Trophoblast cell (in vitro differentiated cells and primary cell): ENCODE data around the gene LMLN.
"Not testable (repeated sequence)": the region's sequence is repeated elsewhere in the genome, so short reads cannot be mapped to it uniquely, and the experiment has no call there.

ENCODE experiments used
- DNase-seq, 2 donors: peaks; one replicate each; pipeline ENCODE4 v3.0.0-alpha.2; 2016
- H2AFZ ChIP-seq: 2 replicates; pipeline ENCODE4 v1.6.1; 2013; ENCODE audit warnings: low read length, moderate library complexity, mild to moderate bottlenecking; ENCODE audit not compliant: insufficient read depth, poor library complexity
- H2AK5ac ChIP-seq: 2 replicates; pipeline ENCODE4 v1.6.1; 2013; ENCODE audit warnings: mild to moderate bottlenecking, low read length
- H2BK120ac ChIP-seq: 2 replicates; pipeline ENCODE4 v1.6.1; 2013; ENCODE audit warnings: low read length, mild to moderate bottlenecking, moderate library complexity; ENCODE audit not compliant: insufficient read depth, poor library complexity
- H2BK12ac ChIP-seq: 2 replicates; pipeline ENCODE4 v1.6.1; 2013; ENCODE audit warnings: mild to moderate bottlenecking, low read length, moderate library complexity
- H2BK5ac ChIP-seq: 2 replicates; pipeline ENCODE4 v1.6.1; 2013; ENCODE audit warnings: low read length, low read depth, moderate library complexity, mild to moderate bottlenecking; ENCODE audit not compliant: poor library complexity
- H3K14ac ChIP-seq: 2 replicates; pipeline ENCODE4 v1.6.1; 2013; ENCODE audit warnings: mild to moderate bottlenecking, low read length
- H3K18ac ChIP-seq: 2 replicates; pipeline ENCODE4 v1.6.1; 2013; ENCODE audit warnings: mild to moderate bottlenecking, low read length
- H3K23ac ChIP-seq: 2 replicates; pipeline ENCODE4 v1.6.1; 2013; ENCODE audit warnings: low read length
- H3K27ac ChIP-seq: 2 replicates; pipeline ENCODE4 v1.5.1; 2013; ENCODE audit warnings: low read depth, mild to moderate bottlenecking, inconsistent platforms, low read length, moderate library complexity
- H3K27me3 ChIP-seq: 2 replicates; pipeline ENCODE4 v1.6.1; 2013; ENCODE audit warnings: inconsistent platforms, mild to moderate bottlenecking, low read length, moderate library complexity; ENCODE audit not compliant: insufficient read depth
- H3K36me3 ChIP-seq, 2 experiments: 1 replicate in 1 of 2; 2 replicates in 1 of 2; pipeline ENCODE4 v1.6.1; 2013; ENCODE audit warnings: low read length in 2 of 2, mild to moderate bottlenecking in 2 of 2, moderate library complexity in 1 of 2; ENCODE audit not compliant: insufficient read depth in 2 of 2, control insufficient read depth in 1 of 2
- H3K4ac ChIP-seq: 2 replicates; pipeline ENCODE4 v1.6.1; 2013; ENCODE audit warnings: low read depth, mild to moderate bottlenecking, low read length, moderate library complexity
- H3K4me1 ChIP-seq, 2 experiments: 1 replicate in 1 of 2; 2 replicates in 1 of 2; pipeline ENCODE4 v1.6.1; 2013; ENCODE audit warnings: low read length in 2 of 2, mild to moderate bottlenecking in 2 of 2, moderate library complexity in 1 of 2; ENCODE audit not compliant: insufficient read depth in 2 of 2, control insufficient read depth in 1 of 2
- H3K4me2 ChIP-seq: 2 replicates; pipeline ENCODE4 v1.6.1; 2013; ENCODE audit warnings: inconsistent platforms, mild to moderate bottlenecking, low read length, moderate library complexity
- H3K4me3 ChIP-seq: 2 replicates; pipeline ENCODE4 v1.5.1; 2013; ENCODE audit warnings: mild to moderate bottlenecking, low read depth, low read length, inconsistent platforms
- H3K79me1 ChIP-seq: one replicate; pipeline ENCODE4 v1.6.1; 2013; ENCODE audit warnings: low read length
- H3K79me2 ChIP-seq: 2 replicates; pipeline ENCODE4 v1.6.1; 2013; ENCODE audit warnings: low read length, mild to moderate bottlenecking; ENCODE audit not compliant: control insufficient read depth, insufficient read depth, poor library complexity
- H3K9ac ChIP-seq: 2 replicates; pipeline ENCODE4 v1.6.1; 2013; ENCODE audit warnings: mild to moderate bottlenecking, low read length
- H3K9me3 ChIP-seq: 2 replicates; pipeline ENCODE4 v1.6.1; 2013; ENCODE audit warnings: low read depth, mild to moderate bottlenecking, control low read depth, inconsistent platforms, low read length; ENCODE audit not compliant: insufficient read depth
- H4K12ac ChIP-seq: 2 replicates; pipeline ENCODE4 v1.6.1; 2013; ENCODE audit warnings: low read depth, mild to moderate bottlenecking, low read length, moderate library complexity
- H4K8ac ChIP-seq: 2 replicates; pipeline ENCODE4 v1.6.1; 2013; ENCODE audit warnings: low read depth, mild to moderate bottlenecking, low read length, moderate library complexity
- H4K91ac ChIP-seq: one replicate; pipeline ENCODE4 v1.6.1; 2013; ENCODE audit warnings: low read depth, mild to moderate bottlenecking, low read length, moderate library complexity
- WGBS: extraction: QIAGEN DNeasy Blood & Tissue Kit; methylation state at CpG from one replicate; pipeline ENCODE4 v1.1.7; 2013; ENCODE audit warnings: missing lambda C conversion rate; ENCODE audit not compliant: insufficient read length, insufficient coverage; ENCODE audit errors: extremely low coverage; 5-methylcytosine and 5-hydroxymethylcytosine counted together

Gene LMLN

DNA sequence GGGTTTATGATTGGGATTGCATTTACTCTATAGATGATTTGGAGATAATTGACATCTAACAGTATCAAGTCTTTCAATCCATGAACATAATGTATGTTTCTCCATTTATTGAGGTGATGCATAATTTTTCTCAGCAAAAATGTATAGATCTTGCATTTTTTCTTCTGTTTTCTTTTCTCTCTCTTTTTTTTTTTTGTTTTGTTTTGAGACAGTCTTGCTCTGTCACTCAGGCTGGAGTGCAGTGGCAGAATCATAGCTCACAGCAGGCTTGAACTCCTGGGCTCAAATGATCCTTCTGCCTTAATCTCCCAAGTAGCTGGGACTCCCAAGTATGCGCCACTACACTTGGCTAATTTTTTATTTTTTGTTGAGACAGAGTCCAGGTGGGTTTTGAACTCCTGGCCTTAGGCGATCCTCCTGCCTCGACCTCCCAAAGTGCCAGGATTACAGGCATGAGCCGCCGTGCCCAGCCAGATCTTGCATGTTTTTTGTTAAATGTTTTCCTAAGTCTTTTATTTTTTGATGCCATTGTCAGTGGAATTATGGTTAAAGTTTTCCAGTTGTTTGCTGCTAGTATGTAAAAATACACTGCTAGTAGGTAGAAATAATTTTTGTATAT, 3.1 kb downstream of the LMLN start:
- WGBS, result no CpG with 5 or more reads among the region's 5 CpGs

DNA sequence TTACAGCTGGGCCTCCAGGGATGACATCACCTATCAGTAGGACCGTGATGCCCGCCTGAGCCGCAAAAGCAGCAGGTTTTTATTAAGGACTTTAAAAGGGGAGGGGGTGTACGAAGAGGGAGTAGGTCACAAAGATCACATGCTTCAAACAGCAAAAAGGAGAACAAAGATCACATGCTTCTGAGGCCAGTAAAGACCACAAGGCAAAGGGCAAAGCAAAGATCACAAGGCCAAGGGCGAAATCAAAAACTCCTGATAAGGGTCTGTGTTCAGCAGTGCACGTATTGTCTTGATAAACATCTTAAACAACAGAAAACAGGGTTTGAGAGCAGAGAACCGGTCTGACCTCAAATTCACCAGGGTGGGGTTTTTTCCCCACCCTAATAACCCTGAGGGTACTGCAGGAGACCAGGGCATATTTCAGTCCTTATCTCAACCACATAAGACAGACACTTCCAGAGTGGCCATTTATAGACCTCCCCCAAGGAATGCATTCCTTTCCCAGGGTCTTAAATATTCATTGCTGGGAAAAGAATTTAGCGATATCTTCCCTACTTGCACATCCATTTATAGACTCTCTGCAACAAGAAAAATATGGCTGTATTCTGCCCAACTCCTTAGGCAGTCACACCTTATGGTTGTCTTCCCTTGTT, 7.4 kb downstream of the LMLN start:
- not testable (repeated sequence) for H3K4me2 ChIP-seq, H2AK5ac ChIP-seq, H2AFZ ChIP-seq, H3K27me3 ChIP-seq, H3K4me1 ChIP-seq, H3K23ac ChIP-seq, H3K14ac ChIP-seq, H4K91ac ChIP-seq, H4K8ac ChIP-seq, H3K79me1 ChIP-seq, H3K4ac ChIP-seq, H3K9ac ChIP-seq, H3K18ac ChIP-seq, H2BK5ac ChIP-seq, H2BK120ac ChIP-seq, H3K9me3 ChIP-seq, H2BK12ac ChIP-seq, H3K4me3 ChIP-seq, H4K12ac ChIP-seq, H3K36me3 ChIP-seq, H3K27ac ChIP-seq, DNase-seq, H3K79me2 ChIP-seq
- no CpG with 5 or more reads among the region's 8 CpGs for WGBS

More for the DNA sequence above, 3.1 kb downstream of the LMLN start:
- Histone ChIP-seq H4K8ac (no peak overlapping the region), H4K91ac (no peak overlapping the region), H2BK12ac (no peak overlapping the region), H3K23ac (no peak overlapping the region), H3K27ac (no peak overlapping the region), H2AFZ (no peak overlapping the region), H3K4me2 (no peak overlapping the region), H2BK120ac (no peak overlapping the region), H3K9me3 (no peaks in the 10 kb centered on the region), H3K79me1 (no peaks in the 10 kb centered on the region), H3K36me3 (no peaks in the 10 kb centered on the region), H3K4me1 (peaks cover 5 to 7% of the 10 kb centered on the region in 2 experiments), H3K9ac (no peak overlapping the region), H3K79me2 (peaks cover 2% of the 10 kb centered on the region), H3K18ac (no peak overlapping the region), H3K27me3 (no peaks in the 10 kb centered on the region), H4K12ac (no peak overlapping the region), H2BK5ac (no peak overlapping the region), H3K4me3 (no peak overlapping the region), H3K14ac (no peak overlapping the region), H3K4ac (no peak overlapping the region), H2AK5ac (no peak overlapping the region)
- DNase-seq, result no peak

DNA sequence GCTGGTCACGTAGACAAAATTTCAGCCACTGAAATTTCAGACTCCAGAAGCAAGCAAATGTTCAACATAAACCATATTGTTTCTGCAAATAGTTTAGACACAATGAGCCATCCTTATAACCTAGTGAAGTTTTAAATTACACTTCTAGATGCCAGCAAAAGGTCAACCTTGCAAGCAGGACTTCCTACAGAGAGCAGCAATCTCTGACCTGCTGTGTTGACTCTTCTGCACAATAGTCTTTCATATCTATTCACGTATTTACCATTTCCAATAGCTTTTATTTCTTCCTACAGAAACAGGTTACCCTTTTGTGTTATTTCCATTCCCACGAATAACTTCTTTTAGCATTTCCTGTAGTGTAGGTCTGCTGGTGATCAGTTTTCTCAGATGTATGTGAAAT, 10.6 kb downstream of the LMLN start:
- Histone ChIP-seq H3K4me1 (no peaks in the 10 kb centered on the region), H4K12ac (no peak overlapping the region), H2BK120ac (no peak overlapping the region), H2BK12ac (no peak overlapping the region), H3K4ac (no peak overlapping the region), H4K8ac (no peak overlapping the region), H3K4me2 (no peak overlapping the region), H2AFZ (no peak overlapping the region), H3K79me1 (no peaks in the 10 kb centered on the region), H3K27ac (no peak overlapping the region), H2AK5ac (no peak overlapping the region), H3K9me3 (no peaks in the 10 kb centered on the region), H3K18ac (no peak overlapping the region), H3K79me2 (no peaks in the 10 kb centered on the region), H3K14ac (no peak overlapping the region), H3K23ac (no peak overlapping the region), H2BK5ac (no peak overlapping the region), H4K91ac (no peak overlapping the region), H3K36me3 (no peaks in the 10 kb centered on the region), H3K27me3 (no peaks in the 10 kb centered on the region), H3K4me3 (no peak overlapping the region), H3K9ac (no peak overlapping the region)
- WGBS, result no CpG with 5 or more reads among the region's 3 CpGs
- no peak for DNase-seq

DNA sequence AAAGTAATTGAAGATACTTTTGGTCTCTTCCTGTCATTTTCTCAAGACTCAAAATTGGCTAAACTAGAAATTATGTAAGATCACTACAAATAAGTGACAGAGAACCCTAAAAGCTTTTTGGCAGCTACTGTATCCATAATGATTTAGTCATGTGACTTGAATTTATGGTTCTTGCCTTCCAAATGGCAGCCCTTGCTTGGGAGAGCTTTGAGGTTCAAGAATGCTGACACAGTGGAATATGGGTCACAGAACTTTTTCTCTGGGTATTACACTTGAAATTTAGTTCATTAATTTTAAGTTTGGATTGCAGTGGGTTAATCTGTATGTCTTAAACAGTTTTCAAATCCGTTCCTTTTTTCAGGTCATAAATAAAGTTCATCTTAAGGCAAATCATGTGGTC, 14.0 kb downstream of the LMLN start:
- no peak overlapping the region for H3K18ac ChIP-seq
- no peak overlapping the region for H2BK120ac ChIP-seq
- no peak overlapping the region for H3K4me3 ChIP-seq
- no peak overlapping the region for H3K23ac ChIP-seq
- H3K36me3 ChIP-seq, result no peaks in the 10 kb centered on the region
- no peak overlapping the region for H2BK5ac ChIP-seq
- H3K4ac ChIP-seq, result no peak overlapping the region
- H3K4me1 ChIP-seq, result no peaks in the 10 kb centered on the region
- H3K14ac ChIP-seq, result no peak overlapping the region
- no peak overlapping the region for H3K27ac ChIP-seq
- no peak overlapping the region for H4K8ac ChIP-seq
- DNase-seq, result no peak
- H2BK12ac ChIP-seq, result no peak overlapping the region
- no peak overlapping the region for H3K4me2 ChIP-seq
- H3K9ac ChIP-seq, result no peak overlapping the region
- H2AK5ac ChIP-seq, result no peak overlapping the region
- no peaks in the 10 kb centered on the region for H3K27me3 ChIP-seq
- no peak overlapping the region for H2AFZ ChIP-seq
- H4K12ac ChIP-seq, result no peak overlapping the region
- no peaks in the 10 kb centered on the region for H3K79me1 ChIP-seq
- H4K91ac ChIP-seq, result no peak overlapping the region
- no peaks in the 10 kb centered on the region for H3K9me3 ChIP-seq
- H3K79me2 ChIP-seq, result no peaks in the 10 kb centered on the region
- no CpG with 5 or more reads among the region's 1 CpG for WGBS
